DND-41 (cell line): ENCODE data around the gene SPPL2C.

Experiments
- ATAC-seq: fragments of 200-7000 bp; cut with Tn5 transposase; 3 replicates; pipeline ENCODE4 v1.9.1; 2021; ENCODE audit warnings: low read depth; ENCODE audit not compliant: insufficient read depth
- DNase-seq: peaks from one replicate; pipeline ENCODE4 v3.0.0-alpha.2; 2020
- H2AFZ ChIP-seq: 2 replicates; pipeline ENCODE4 v1.6.0; 2012; ENCODE audit warnings: low read depth, low read length
- H3K27ac ChIP-seq: 2 replicates; pipeline ENCODE4 v1.5.1; 2012; ENCODE audit warnings: low read length, inconsistent platforms
- H3K27me3 ChIP-seq: fragments of 200-600 bp; sonication (generic); 2 replicates; pipeline ENCODE4 v1.6.0; 2012; ENCODE audit warnings: low read length, mild to moderate bottlenecking, inconsistent platforms; ENCODE audit not compliant: insufficient read depth, poor library complexity
- H3K36me3 ChIP-seq: 2 replicates; pipeline ENCODE4 v1.5.1; 2012; ENCODE audit warnings: low read length, inconsistent platforms; ENCODE audit not compliant: insufficient read depth
- H3K4me1 ChIP-seq: 2 replicates; pipeline ENCODE4 v1.5.1; 2012; ENCODE audit warnings: mild to moderate bottlenecking, low read length; ENCODE audit not compliant: insufficient read depth
- H3K4me2 ChIP-seq: 2 replicates; pipeline ENCODE4 v1.6.0; 2012; ENCODE audit warnings: mild to moderate bottlenecking, moderate library complexity, low read length, inconsistent platforms; ENCODE audit not compliant: insufficient read depth
- H3K4me3 ChIP-seq, 2 experiments: fragments of 200-600 bp in 1 of 2; shearing (Covaris generic) in 1 of 2; 2 replicates each; pipeline ENCODE4 v1.5.1; 2012 to 2016; ENCODE audit warnings: inconsistent platforms in 2 of 2, low read length in 2 of 2, mild to moderate bottlenecking in 2 of 2, low read depth in 1 of 2, moderate library complexity in 1 of 2
- H3K79me2 ChIP-seq: 2 replicates; pipeline ENCODE4 v1.6.0; 2012; ENCODE audit warnings: low read length, inconsistent platforms; ENCODE audit not compliant: insufficient read depth
- H3K9ac ChIP-seq: 2 replicates; pipeline ENCODE4 v1.6.0; 2012; ENCODE audit warnings: low read depth, mild to moderate bottlenecking, inconsistent platforms, low read length, moderate library complexity
- H3K9me3 ChIP-seq: 2 replicates; pipeline ENCODE4 v1.5.1; 2012; ENCODE audit warnings: low read length, moderate library complexity, mild to moderate bottlenecking, inconsistent platforms; ENCODE audit not compliant: insufficient read depth, severe bottlenecking
- H4K20me1 ChIP-seq: 2 replicates; pipeline ENCODE4 v1.6.0; 2012; ENCODE audit warnings: low read length; ENCODE audit not compliant: insufficient read depth
- EZH2 ChIP-seq: IDR thresholded peaks from 3 replicates; pipeline ENCODE4 v1.6.1; 2012; ENCODE audit warnings: borderline replicate concordance, low read depth, mild to moderate bottlenecking, moderate library complexity, low read length, inconsistent platforms; ENCODE audit not compliant: severe bottlenecking
- TF ChIP-seq, protein P1 (sequence below): IDR thresholded peaks from 2 replicates; pipeline ENCODE4 v1.5.1; 2012; ENCODE audit warnings: borderline replicate concordance, low read length, moderate library complexity, mild to moderate bottlenecking; ENCODE audit not compliant: poor library complexity, severe bottlenecking; ENCODE audit errors: extremely low read depth

Gene SPPL2C

GRCh38 chr17:45835481-45835880 lies 9.2 kb upstream of the SPPL2C start:
- Histone ChIP-seq H3K9ac (no peak overlapping the region), H3K4me3 (no peak overlapping the region), H3K36me3 (no peaks in the 10 kb centered on the region), H3K27ac (no peak overlapping the region), H3K27me3 (peaks cover 16% of the 10 kb centered on the region), H2AFZ (no peak overlapping the region), H3K4me2 (no peak overlapping the region), H3K4me1 (no peaks in the 10 kb centered on the region), H3K79me2 (no peaks in the 10 kb centered on the region), H3K9me3 (no peaks in the 10 kb centered on the region), H4K20me1 (peaks cover 20% of the 10 kb centered on the region)
- no peak for TF ChIP-seq EZH2
- TF ChIP-seq, protein P1, sequence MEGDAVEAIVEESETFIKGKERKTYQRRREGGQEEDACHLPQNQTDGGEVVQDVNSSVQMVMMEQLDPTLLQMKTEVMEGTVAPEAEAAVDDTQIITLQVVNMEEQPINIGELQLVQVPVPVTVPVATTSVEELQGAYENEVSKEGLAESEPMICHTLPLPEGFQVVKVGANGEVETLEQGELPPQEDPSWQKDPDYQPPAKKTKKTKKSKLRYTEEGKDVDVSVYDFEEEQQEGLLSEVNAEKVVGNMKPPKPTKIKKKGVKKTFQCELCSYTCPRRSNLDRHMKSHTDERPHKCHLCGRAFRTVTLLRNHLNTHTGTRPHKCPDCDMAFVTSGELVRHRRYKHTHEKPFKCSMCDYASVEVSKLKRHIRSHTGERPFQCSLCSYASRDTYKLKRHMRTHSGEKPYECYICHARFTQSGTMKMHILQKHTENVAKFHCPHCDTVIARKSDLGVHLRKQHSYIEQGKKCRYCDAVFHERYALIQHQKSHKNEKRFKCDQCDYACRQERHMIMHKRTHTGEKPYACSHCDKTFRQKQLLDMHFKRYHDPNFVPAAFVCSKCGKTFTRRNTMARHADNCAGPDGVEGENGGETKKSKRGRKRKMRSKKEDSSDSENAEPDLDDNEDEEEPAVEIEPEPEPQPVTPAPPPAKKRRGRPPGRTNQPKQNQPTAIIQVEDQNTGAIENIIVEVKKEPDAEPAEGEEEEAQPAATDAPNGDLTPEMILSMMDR, result no peak
- DNase-seq (no peak), ATAC-seq (no peak)

GRCh38 chr17:45836047-45837044 lies 8.3 kb upstream of the SPPL2C start:
- Histone ChIP-seq H2AFZ (no peak overlapping the region), H3K36me3 (no peaks in the 10 kb centered on the region), H3K4me1 (no peaks in the 10 kb centered on the region), H3K4me3 (no peak overlapping the region), H3K4me2 (no peak overlapping the region), H3K27me3 (peaks cover 16% of the 10 kb centered on the region), H4K20me1 (peaks cover 20% of the 10 kb centered on the region), H3K9me3 (no peaks in the 10 kb centered on the region), H3K9ac (no peak overlapping the region), H3K79me2 (no peaks in the 10 kb centered on the region), H3K27ac (no peak overlapping the region)
- DNase-seq (no peak), ATAC-seq (no peak)
- TF ChIP-seq, protein P1, result no peak
- no peak for TF ChIP-seq EZH2

GRCh38 chr17:45837187-45837586 lies 7.5 kb upstream of the SPPL2C start:
- Histone ChIP-seq H3K9me3 (no peaks in the 10 kb centered on the region), H3K79me2 (no peaks in the 10 kb centered on the region), H2AFZ (no peak overlapping the region), H3K36me3 (no peaks in the 10 kb centered on the region), H4K20me1 (peaks cover 20% of the 10 kb centered on the region), H3K4me1 (no peaks in the 10 kb centered on the region), H3K4me2 (no peak overlapping the region), H3K9ac (no peak overlapping the region), H3K27ac (no peak overlapping the region), H3K27me3 (peaks cover 16% of the 10 kb centered on the region), H3K4me3 (no peak overlapping the region)
- DNase-seq (no peak), ATAC-seq (no peak)
- TF ChIP-seq EZH2, result no peak
- TF ChIP-seq, protein P1, result no peak

GRCh38 chr17:45837603-45838002 lies 7.1 kb upstream of the SPPL2C start:
- Histone ChIP-seq H3K4me3 (no peak overlapping the region), H3K4me2 (no peak overlapping the region), H3K9me3 (no peaks in the 10 kb centered on the region), H2AFZ (no peak overlapping the region), H3K36me3 (no peaks in the 10 kb centered on the region), H3K27ac (no peak overlapping the region), H3K79me2 (no peaks in the 10 kb centered on the region), H3K27me3 (peaks cover 16% of the 10 kb centered on the region), H3K4me1 (no peaks in the 10 kb centered on the region), H4K20me1 (peaks cover 19% of the 10 kb centered on the region), H3K9ac (no peak overlapping the region)
- no peak for ATAC-seq
- no peak for DNase-seq
- no peak for TF ChIP-seq EZH2
- TF ChIP-seq, protein P1, result no peak
